Endothelial cell of hepatic sinusoid (primary cell): Measurements from ENCODE around the gene MUC2.

Source experiments
- in situ Hi-C: cut with HindIII; loops from 2 replicates; pipeline ENCODE4 v1.10.0; 2017; ENCODE audit warnings: low sequenced_read_pairs

MUC2 gene

GRCh38 chr11:1074244-1075221 lies at the start of gene MUC2:
Gene MUC2, plus strand, starts transcription at chr11:1074874.
- in situ Hi-C loops, result loop anchor here (25.0 kb wide), 1 partner anchor 138 kb away; the partner anchor contains the start of gene MUC5B

- in situ Hi-C loops, result no loop called here
These were observed 49.1 kb upstream of the MUC2 start for GRCh38 chr11:1025410-1026162.

- in situ Hi-C loops, result no loop called here
These were observed 48.6 kb upstream of the MUC2 start for GRCh38 chr11:1026163-1026450.

- in situ Hi-C loops, result no loop called here
These were observed 47.8 kb upstream of the MUC2 start for GRCh38 chr11:1026641-1027482.

GRCh38 chr11:1027483-1028290 lies 47.0 kb upstream of the MUC2 start:
- in situ Hi-C loops, result no loop called here

GRCh38 chr11:1028291-1028540 lies 46.5 kb upstream of the MUC2 start:
- in situ Hi-C loops, result no loop called here

- in situ Hi-C loops, result no loop called here
These were observed 46.1 kb upstream of the MUC2 start for GRCh38 chr11:1028616-1029015.

- in situ Hi-C loops, result no loop called here
These were observed 45.6 kb upstream of the MUC2 start for GRCh38 chr11:1029051-1029450.

- in situ Hi-C loops, result no loop called here
These were observed 45.0 kb upstream of the MUC2 start for GRCh38 chr11:1029654-1030053.

GRCh38 chr11:1030086-1030485 lies 44.6 kb upstream of the MUC2 start:
- in situ Hi-C loops, result no loop called here

- in situ Hi-C loops, result no loop called here
These were observed 44.1 kb upstream of the MUC2 start for GRCh38 chr11:1030556-1030955.

- in situ Hi-C loops, result no loop called here
These were observed 43.4 kb upstream of the MUC2 start for GRCh38 chr11:1031121-1031899.

GRCh38 chr11:1032310-1032891 lies 42.3 kb upstream of the MUC2 start:
- in situ Hi-C loops, result no loop called here

GRCh38 chr11:1033016-1033798 lies 41.5 kb upstream of the MUC2 start:
- in situ Hi-C loops, result no loop called here

- in situ Hi-C loops, result no loop called here
These were observed 40.7 kb upstream of the MUC2 start for GRCh38 chr11:1034001-1034400.

GRCh38 chr11:1034456-1035295 lies 40.0 kb upstream of the MUC2 start:
- in situ Hi-C loops, result no loop called here

- in situ Hi-C loops, result no loop called here
These were observed 38.9 kb upstream of the MUC2 start for GRCh38 chr11:1035577-1036283.
